Measurements from ENCODE around the gene RDH5. TPM values are rescaled to one million over a fixed set of nuclear protein-coding genes. Genes with fewer than 3 reads are reported as not detected.

The RDH5 gene
- polyA plus RNA-seq, 1 experiment, result 5.2 TPM

GRCh38 chr12:55718624-55719275, 1.4 kb upstream of the RDH5 start:
- Histone ChIP-seq H3K9me3 (ENCODE audit: control insufficient read depth, insufficient read depth, low read length) (no peaks in the 10 kb centered on the region; the same call in 1 of the 2 replicates), H3K27ac (ENCODE audit: low read depth, low read length) (peak overlapping the region; percentile 79), H3K27me3 (ENCODE audit: control insufficient read depth, insufficient read depth, low read length) (no peaks in the 10 kb centered on the region), H3K4me3 (ENCODE audit: low read depth, low read length) (no peak overlapping the region)
- POLR2A ChIA-PET, result interaction anchor here (3.9 kb wide), 1 partner anchor 11 kb away, joined by 20 read pairs; the partner anchor contains the start of gene CD63
- TF ChIP-seq CTCF (IDR thresholded peaks at IDR 0.05; ENCODE audit: low read depth, low read length), result no peak
- no peak for DNase-seq (ENCODE audit: low read depth, low spot score)
- CTCF ChIA-PET, result interaction anchor here (1.1 kb wide), 1 partner anchor 20 kb away, joined by 4 read pairs; no protein-coding TSS in a partner anchor

GRCh38 chr12:55719371-55719770, 822 bp upstream of the RDH5 start:
- CTCF ChIA-PET, result interaction anchor here (1.1 to 1.5 kb wide), 2 partner anchors 10 to 19 kb away, joined by 4 to 5 read pairs; partner anchors contain the start of gene CD63
- POLR2A ChIA-PET, result interaction anchor here (0.6 to 3.2 kb wide), 2 partner anchors 10 to 122 kb away, joined by 3 to 17 read pairs; no protein-coding TSS in a partner anchor

GRCh38 chr12:55720894-55721444, 776 bp downstream of the RDH5 start:
- H3K27me3 ChIP-seq (ENCODE audit: control insufficient read depth, insufficient read depth, low read length), result no peaks in the 10 kb centered on the region
- 0 out of 2 replicates have a peak overlapping the region, but pooled peaks have one; percentile 7 for H3K4me3 ChIP-seq (ENCODE audit: low read depth, low read length)
- CTCF ChIA-PET, result interaction anchor here (0.6 to 1.5 kb wide), 6 partner anchors 9 to 101 kb away, joined by 3 to 7 read pairs (median 4); partner anchors contain the start of gene CD63
- TF ChIP-seq CTCF (IDR thresholded peaks at IDR 0.05; ENCODE audit: low read depth, low read length), result peak; percentile 40; the same call in 1 of the 2 replicates
- H3K9me3 ChIP-seq (ENCODE audit: control insufficient read depth, insufficient read depth, low read length), result no peaks in the 10 kb centered on the region; the same call in 1 of the 2 replicates
- POLR2A ChIA-PET, result interaction anchor here (0.5 to 3.2 kb wide), 2 partner anchors 9 to 348 kb away, joined by 7 to 17 read pairs; no protein-coding TSS in a partner anchor
- H3K27ac ChIP-seq (ENCODE audit: low read depth, low read length), result peak overlapping the region; percentile 73
- peak; percentile 70 for DNase-seq (ENCODE audit: low read depth, low spot score)

More at GRCh38 chr12:55719371-55719770, 822 bp upstream of the RDH5 start:
- no peaks in the 10 kb centered on the region; the same call in 1 of the 2 replicates for H3K9me3 ChIP-seq (ENCODE audit: control insufficient read depth, insufficient read depth, low read length)
- no peak for TF ChIP-seq CTCF (IDR thresholded peaks at IDR 0.05; ENCODE audit: low read depth, low read length)
- H3K27me3 ChIP-seq (ENCODE audit: control insufficient read depth, insufficient read depth, low read length), result no peaks in the 10 kb centered on the region
- DNase-seq (ENCODE audit: low read depth, low spot score), result no peak
- H3K27ac ChIP-seq (ENCODE audit: low read depth, low read length), result peak overlapping the region; percentile 79
- H3K4me3 ChIP-seq (ENCODE audit: low read depth, low read length), result no peak overlapping the region

GRCh38 chr12:55721601-55722213, 1.5 kb downstream of the RDH5 start:
- ChIA-PET POLR2A (interaction anchor here (3.2 kb wide), 1 partner anchor 8 kb away, joined by 17 read pairs; no protein-coding TSS in a partner anchor), CTCF (interaction anchor here (1.5 kb wide), 1 partner anchor 16 kb away, joined by 7 read pairs; no protein-coding TSS in a partner anchor)
- Histone ChIP-seq H3K27me3 (ENCODE audit: control insufficient read depth, insufficient read depth, low read length) (no peaks in the 10 kb centered on the region), H3K27ac (ENCODE audit: low read depth, low read length) (peak overlapping the region; percentile 73), H3K4me3 (ENCODE audit: low read depth, low read length) (no peak overlapping the region), H3K9me3 (ENCODE audit: control insufficient read depth, insufficient read depth, low read length) (no peaks in the 10 kb centered on the region; the same call in 1 of the 2 replicates)
- TF ChIP-seq CTCF (IDR thresholded peaks at IDR 0.05; ENCODE audit: low read depth, low read length), result no peak
- DNase-seq (ENCODE audit: low read depth, low spot score), result no peak
